MM.1S (cell line): ENCODE results near the gene NLK.

ENCODE experiments used
- DNase-seq: peaks from one replicate; pipeline ENCODE4 v3.0.0-alpha.2; 2015
- H2AFZ ChIP-seq: fragments of 300-600 bp; sonication (generic); 2 replicates; pipeline ENCODE4 v1.6.0; 2016; ENCODE audit warnings: antibody characterized with exemption, low read length
- H3F3A ChIP-seq: fragments of 300-600 bp; sonication (generic); 2 replicates; pipeline ENCODE4 v1.6.1; 2016; ENCODE audit warnings: mild to moderate bottlenecking, antibody characterized with exemption, low read length, moderate library complexity, mixed read lengths; ENCODE audit not compliant: insufficient read depth
- H3K27ac ChIP-seq: fragments of 300-600 bp; sonication (generic); 2 replicates; pipeline ENCODE4 v1.5.1; 2016; ENCODE audit warnings: mild to moderate bottlenecking, low read length
- H3K27me3 ChIP-seq: fragments of 300-600 bp; sonication (generic); replicated peaks from 2 replicates; pipeline ENCODE4 v1.6.0; 2016; ENCODE audit warnings: low read length; ENCODE audit not compliant: insufficient read depth
- H3K36me3 ChIP-seq: fragments of 300-600 bp; sonication (generic); replicated peaks from 2 replicates; pipeline ENCODE4 v1.6.1; 2016; ENCODE audit warnings: mild to moderate bottlenecking, low read length, mixed read lengths; ENCODE audit not compliant: insufficient read depth
- H3K4me1 ChIP-seq: fragments of 300-600 bp; sonication (generic); 2 replicates; pipeline ENCODE4 v1.6.1; 2016; ENCODE audit warnings: low read length, mixed read lengths
- H3K4me2 ChIP-seq: fragments of 300-600 bp; sonication (generic); 2 replicates; pipeline ENCODE4 v1.6.0; 2016; ENCODE audit warnings: low read depth, low read length
- H3K4me3 ChIP-seq: fragments of 300-600 bp; sonication (generic); 2 replicates; pipeline ENCODE4 v1.5.1; 2016; ENCODE audit warnings: low read length, mixed read lengths
- H3K79me2 ChIP-seq: fragments of 300-600 bp; sonication (generic); 2 replicates; pipeline ENCODE4 v1.6.1; 2016; ENCODE audit warnings: mixed run types, low read length, mixed read lengths
- H3K9ac ChIP-seq: fragments of 300-600 bp; sonication (generic); 2 replicates; pipeline ENCODE4 v1.6.1; 2016; ENCODE audit warnings: low read length, mixed read lengths
- H3K9me2 ChIP-seq: fragments of 300-600 bp; sonication (generic); replicated peaks from 2 replicates; pipeline ENCODE4 v1.6.1; 2016; ENCODE audit warnings: mild to moderate bottlenecking, low read length, mixed read lengths; ENCODE audit not compliant: insufficient read depth
- H3K9me3 ChIP-seq: fragments of 300-600 bp; sonication (generic); replicated peaks from 2 replicates; pipeline ENCODE4 v1.6.1; 2016; ENCODE audit warnings: mild to moderate bottlenecking, low read length, mixed read lengths; ENCODE audit not compliant: insufficient read depth
- H4K20me1 ChIP-seq: fragments of 300-600 bp; sonication (generic); 2 replicates; pipeline ENCODE4 v1.6.1; 2016; ENCODE audit warnings: mild to moderate bottlenecking, low read length, moderate library complexity, mixed read lengths; ENCODE audit not compliant: insufficient read depth
- CTCF ChIP-seq: fragments of 300-600 bp; sonication (generic); IDR thresholded peaks from 2 replicates; pipeline ENCODE4 v1.5.1; 2016; ENCODE audit warnings: antibody characterized with exemption, low read length, mixed read lengths
- EZH2 ChIP-seq: fragments of 300-600 bp; sonication (generic); optimal IDR thresholded peaks from 2 replicates; pipeline ENCODE3; 2017; ENCODE audit warnings: low read depth, mild to moderate bottlenecking, antibody characterized with exemption, low read length, mixed read lengths
- EZH2phosphoT487 ChIP-seq: fragments of 300-600 bp; sonication (generic); IDR thresholded peaks from 2 replicates; pipeline ENCODE4 v1.6.1; 2018; ENCODE audit warnings: antibody characterized with exemption, low read length

The NLK gene

GRCh38 chr17:28086519-28086918, 44.0 kb downstream of the NLK start:
- Histone ChIP-seq H3K4me2 (no peak overlapping the region), H2AFZ (no peak overlapping the region), H3K36me3 (no peaks in the 10 kb centered on the region), H3K9ac (no peak overlapping the region), H3K27ac (no peak overlapping the region), H3K27me3 (no peaks in the 10 kb centered on the region), H3K79me2 (0 out of 2 replicates have a peak, but pooled peaks cover 7% of the 10 kb centered on the region), H3K4me3 (no peak overlapping the region), H3K9me2 (no peaks in the 10 kb centered on the region), H3K9me3 (no peaks in the 10 kb centered on the region), H4K20me1 (no peaks in the 10 kb centered on the region), H3K4me1 (no peaks in the 10 kb centered on the region), H3F3A (no peaks in the 10 kb centered on the region)
- DNase-seq: no peak
- TF ChIP-seq EZH2: no peak
- TF ChIP-seq CTCF: no peak
- TF ChIP-seq EZH2phosphoT487: no peak

DNA sequence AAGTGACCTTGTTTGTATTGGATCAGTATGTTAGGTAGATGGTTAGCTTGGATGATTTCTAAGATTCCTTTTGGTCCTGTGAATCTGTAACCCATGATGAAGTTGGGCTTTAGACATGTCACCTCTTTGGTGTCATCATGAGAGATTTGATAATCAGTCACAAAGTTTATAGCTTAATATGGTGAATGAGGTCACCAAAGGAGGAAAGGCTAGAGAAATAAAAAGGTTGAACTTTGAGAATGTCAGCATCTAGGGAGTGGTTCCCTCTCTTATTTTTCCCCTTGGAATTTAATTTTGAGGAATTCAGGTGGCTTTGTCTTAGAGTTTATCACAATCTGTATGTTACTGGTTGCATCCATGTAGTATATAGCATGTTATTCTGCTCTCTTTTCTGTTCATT, 45.3 kb downstream of the NLK start:
- Histone ChIP-seq H4K20me1 (no peaks in the 10 kb centered on the region), H3K9me3 (no peaks in the 10 kb centered on the region), H3K79me2 (0 out of 2 replicates have a peak, but pooled peaks cover 7% of the 10 kb centered on the region), H3K4me3 (no peak overlapping the region), H3F3A (no peaks in the 10 kb centered on the region), H3K27me3 (no peaks in the 10 kb centered on the region), H3K4me1 (no peaks in the 10 kb centered on the region), H3K9ac (no peak overlapping the region), H2AFZ (no peak overlapping the region), H3K4me2 (no peak overlapping the region), H3K27ac (no peak overlapping the region), H3K36me3 (no peaks in the 10 kb centered on the region), H3K9me2 (no peaks in the 10 kb centered on the region)
- DNase-seq: no peak
- TF ChIP-seq CTCF: no peak
- TF ChIP-seq EZH2: no peak
- TF ChIP-seq EZH2phosphoT487: no peak

- Histone ChIP-seq H3K27me3 (no peaks in the 10 kb centered on the region), H3K4me2 (no peak overlapping the region), H3K79me2 (0 out of 2 replicates have a peak, but pooled peaks cover 7% of the 10 kb centered on the region), H3K9me3 (no peaks in the 10 kb centered on the region), H3F3A (no peaks in the 10 kb centered on the region), H4K20me1 (no peaks in the 10 kb centered on the region), H3K36me3 (no peaks in the 10 kb centered on the region), H3K27ac (no peak overlapping the region), H3K9ac (no peak overlapping the region), H3K4me1 (no peaks in the 10 kb centered on the region), H3K9me2 (no peaks in the 10 kb centered on the region), H2AFZ (no peak overlapping the region), H3K4me3 (no peak overlapping the region)
- no peak for TF ChIP-seq CTCF
- DNase-seq: no peak
Measured at GRCh38 chr17:28090551-28090950, 48.1 kb downstream of the NLK start.
